Measurements from ENCODE around the gene NME2.

DNA sequence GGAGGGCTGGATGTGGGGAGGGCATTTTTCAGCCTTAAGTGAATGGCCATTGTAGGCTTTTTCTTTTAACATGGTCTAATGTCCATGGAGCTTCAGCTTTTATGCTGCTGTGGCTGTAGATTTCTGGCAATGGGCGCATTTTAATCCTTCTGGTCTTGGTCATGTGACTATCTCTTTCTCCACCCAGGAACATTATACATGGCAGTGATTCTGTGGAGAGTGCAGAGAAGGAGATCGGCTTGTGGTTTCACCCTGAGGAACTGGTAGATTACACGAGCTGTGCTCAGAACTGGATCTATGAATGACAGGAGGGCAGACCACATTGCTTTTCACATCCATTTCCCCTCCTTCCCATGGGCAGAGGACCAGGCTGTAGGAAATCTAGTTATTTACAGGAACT, 4.7 kb upstream of the NME2 start:
- TF ChIP-seq, protein P1, sequence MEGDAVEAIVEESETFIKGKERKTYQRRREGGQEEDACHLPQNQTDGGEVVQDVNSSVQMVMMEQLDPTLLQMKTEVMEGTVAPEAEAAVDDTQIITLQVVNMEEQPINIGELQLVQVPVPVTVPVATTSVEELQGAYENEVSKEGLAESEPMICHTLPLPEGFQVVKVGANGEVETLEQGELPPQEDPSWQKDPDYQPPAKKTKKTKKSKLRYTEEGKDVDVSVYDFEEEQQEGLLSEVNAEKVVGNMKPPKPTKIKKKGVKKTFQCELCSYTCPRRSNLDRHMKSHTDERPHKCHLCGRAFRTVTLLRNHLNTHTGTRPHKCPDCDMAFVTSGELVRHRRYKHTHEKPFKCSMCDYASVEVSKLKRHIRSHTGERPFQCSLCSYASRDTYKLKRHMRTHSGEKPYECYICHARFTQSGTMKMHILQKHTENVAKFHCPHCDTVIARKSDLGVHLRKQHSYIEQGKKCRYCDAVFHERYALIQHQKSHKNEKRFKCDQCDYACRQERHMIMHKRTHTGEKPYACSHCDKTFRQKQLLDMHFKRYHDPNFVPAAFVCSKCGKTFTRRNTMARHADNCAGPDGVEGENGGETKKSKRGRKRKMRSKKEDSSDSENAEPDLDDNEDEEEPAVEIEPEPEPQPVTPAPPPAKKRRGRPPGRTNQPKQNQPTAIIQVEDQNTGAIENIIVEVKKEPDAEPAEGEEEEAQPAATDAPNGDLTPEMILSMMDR (IDR thresholded peaks at IDR 0.05): no peak
- no peak for TF ChIP-seq POLR2A (IDR thresholded peaks at IDR 0.05)
